HG02943 (cell line): Measurements from ENCODE around the gene CTTNBP2.
"Not testable (repeated sequence)": the region's sequence is repeated elsewhere in the genome, so short reads cannot be mapped to it uniquely, and the experiment has no call there.

ENCODE experiments used
- ATAC-seq: cut with Tn5 transposase; IDR thresholded peaks from one replicate; pipeline ENCODE4 v1.9.1; 2021; ENCODE audit warnings: mild to moderate bottlenecking, low read depth, moderate library complexity; ENCODE audit not compliant: unreplicated experiment

CTTNBP2 gene

DNA sequence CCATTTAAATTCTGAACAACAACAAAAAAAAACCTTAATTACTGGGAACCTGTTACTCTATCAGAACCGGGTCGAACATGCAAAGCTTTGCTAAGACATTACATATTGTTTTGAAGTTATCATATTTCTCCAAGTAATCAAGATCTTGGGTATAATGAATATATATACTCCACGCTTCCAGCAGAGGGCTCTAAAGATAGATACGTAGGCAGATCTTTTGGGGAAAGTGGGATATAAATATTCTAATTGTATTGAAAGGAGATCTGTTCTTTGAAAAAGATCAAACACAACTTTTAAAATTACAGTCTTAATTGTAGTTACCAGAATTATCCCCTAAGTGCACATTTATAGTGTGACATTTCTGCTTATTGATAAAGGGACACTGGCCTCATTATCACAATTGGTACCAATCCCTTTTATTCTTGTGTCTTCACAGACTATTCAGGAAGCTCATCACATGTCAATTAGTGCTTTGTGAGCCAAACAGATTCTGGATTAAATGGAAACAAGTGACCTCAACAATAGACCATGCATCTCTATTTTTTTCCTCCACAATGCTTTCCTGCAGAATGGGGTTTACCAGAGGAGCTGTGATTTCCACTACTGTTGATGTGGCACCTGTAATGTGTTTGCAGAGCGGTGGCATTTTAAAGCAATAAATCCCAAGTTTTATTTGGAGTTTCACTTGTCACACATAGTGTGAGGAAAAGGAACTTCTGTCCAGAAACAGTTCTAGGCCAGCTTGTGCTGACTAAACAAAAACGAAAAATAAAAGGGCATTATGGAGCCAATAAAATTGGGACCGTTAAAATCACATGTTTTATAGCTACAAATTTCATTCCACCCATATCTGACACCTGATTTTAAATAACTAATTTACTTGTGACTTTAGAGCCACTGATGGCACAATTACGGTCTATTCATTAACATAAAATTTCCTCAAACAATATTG lies 122.4 kb downstream of the CTTNBP2 start:
- ATAC-seq, result no peak

DNA sequence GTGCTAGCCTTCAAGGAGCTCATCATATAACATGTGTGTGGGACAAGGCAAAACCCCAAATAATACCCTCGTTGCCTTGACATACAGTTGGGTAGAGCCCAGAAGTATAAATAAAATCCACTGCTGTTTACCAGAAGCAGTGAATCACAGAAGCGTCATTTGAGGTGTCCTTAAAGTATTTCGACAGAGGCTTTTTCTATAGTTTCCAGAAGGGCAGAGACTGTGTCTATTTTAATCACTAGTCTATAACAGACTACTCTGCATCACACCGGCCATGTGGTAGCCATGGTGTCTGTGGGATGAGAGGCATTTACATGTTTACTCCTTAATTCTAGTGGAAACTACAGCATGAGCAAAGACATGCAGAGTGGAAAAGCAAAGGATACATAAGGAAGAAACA lies 131.3 kb downstream of the CTTNBP2 start:
- no peak for ATAC-seq

DNA sequence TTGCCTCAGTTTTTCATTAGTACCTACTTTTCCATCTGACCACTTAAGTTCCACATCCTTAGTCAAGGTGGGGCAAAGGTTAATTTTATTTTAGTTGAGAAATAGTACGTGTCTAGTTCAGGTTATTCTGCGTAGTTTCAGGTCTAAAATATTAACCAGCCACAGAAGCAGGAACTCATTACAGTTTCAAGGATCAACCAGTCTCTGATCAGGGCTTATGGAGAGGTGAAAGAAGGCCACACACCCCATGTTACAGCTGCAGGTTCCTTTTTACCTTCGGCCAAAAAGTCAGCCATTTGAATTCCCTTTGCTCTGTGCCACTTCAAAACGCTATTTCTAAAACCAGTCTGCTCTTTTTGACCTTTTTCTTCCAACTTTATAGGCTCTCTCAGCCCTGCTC lies 134.2 kb downstream of the CTTNBP2 start:
- ATAC-seq, result no peak

DNA sequence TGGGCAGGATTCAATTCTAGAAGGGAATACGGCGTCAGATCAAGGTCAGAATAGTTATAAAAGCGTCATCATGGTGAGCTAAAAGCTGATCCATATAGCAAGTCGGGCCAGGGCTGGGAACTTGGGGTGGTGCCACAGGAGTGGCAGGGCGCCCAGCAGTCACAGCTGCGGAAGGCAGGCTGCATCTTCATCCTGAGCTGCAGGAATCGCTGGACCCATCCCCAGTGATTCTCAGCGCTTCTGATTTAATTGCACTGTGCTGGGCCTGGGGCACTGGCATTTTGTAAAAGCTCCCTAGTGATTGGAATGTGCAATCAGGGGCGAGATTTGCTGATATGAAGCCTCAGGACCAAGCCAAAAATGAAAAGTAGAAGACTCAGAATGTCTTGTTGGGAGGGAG lies 135.3 kb downstream of the CTTNBP2 start:
- no peak for ATAC-seq

DNA sequence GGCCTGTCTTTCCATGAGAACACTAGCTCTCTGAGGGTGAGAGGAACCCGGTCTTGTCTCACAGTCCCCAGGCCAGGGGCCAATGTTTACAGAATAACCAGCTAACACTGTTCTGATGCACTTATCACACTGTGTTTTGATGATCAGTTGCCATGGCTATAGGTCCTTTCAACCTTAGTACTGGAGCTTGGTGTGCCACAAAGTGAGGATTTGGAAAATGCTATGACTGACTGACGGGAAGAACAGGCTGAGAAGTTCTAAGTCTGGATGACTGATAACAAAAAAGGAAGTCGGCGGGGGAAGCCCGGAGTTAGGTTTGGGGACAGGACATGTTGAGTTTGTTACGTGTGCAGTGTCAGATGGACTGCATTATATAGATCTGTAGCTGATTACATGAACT lies 141.8 kb downstream of the CTTNBP2 start:
- peak; percentile 70 for ATAC-seq

DNA sequence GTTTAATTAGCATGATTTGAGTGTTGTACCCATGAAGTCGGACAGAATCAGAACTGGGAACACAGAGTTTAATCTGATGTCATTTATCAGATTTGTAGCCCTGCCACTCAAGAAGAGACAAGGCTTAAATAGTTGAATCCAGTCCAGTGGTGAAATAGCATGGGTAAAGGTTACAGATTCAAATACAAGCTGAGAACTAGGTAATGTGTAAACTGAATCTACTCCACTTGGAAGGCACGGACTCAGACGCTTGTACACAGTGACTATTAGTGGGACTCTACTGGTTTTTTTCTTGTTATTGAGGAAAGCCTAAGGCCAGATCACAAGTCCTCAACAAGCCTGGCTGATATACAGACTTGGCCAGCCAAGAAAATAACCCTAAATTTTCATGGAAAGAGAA lies 142.9 kb downstream of the CTTNBP2 start:
- no peak for ATAC-seq

DNA sequence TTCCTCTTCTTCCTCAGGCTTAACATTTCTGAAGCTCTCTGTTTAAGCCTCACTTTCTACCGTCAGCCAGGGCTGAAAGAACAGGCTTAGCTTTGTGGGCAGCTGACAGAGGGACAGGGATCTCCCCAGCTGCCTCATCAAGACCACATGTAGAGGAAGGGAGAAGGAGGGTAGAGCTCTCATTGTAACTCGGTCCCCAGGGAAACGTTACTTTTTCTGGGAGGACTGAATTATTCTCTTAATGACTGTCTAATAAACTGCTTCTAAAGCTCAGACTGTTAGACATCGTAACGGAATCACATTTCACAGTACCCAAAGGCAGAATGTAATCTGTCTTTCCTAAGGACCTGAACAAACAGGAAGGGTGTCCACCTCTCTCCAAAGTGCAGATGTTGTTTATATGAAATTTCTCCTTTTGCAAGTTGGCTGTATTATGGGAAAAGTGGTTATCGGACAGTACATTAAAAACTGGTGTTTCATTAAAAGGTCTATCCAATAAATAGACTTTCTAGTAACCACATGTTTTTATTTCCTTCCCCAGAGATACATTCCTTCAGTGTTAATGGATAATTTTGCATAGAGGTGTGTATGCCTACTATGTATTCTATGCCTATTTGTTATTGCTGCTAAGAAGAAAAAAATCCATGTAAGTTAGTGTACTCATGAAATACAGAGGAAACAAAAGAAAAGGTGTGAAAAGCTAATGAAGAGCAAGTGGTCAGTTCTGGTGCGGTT lies 144.2 kb downstream of the CTTNBP2 start:
- ATAC-seq, result no peak

DNA sequence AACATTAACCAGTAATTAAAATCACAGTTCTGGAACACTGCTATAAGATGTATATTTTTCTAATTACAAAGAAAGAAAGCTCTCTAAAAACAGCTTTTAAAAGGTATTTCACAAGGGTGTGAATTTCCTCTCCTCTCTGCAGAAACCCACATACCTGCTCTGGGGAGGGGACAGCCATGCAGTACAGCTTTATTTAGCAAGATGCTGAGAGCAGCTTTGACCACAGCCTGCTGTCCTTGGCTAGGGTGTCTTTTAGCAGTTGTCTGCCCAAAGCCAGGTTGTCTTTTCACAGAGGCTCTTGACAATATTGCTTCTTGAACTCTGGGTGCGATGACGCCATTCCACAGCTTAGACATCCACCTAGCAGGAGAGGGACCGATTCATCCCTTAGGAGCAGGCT lies 148.3 kb downstream of the CTTNBP2 start:
- ATAC-seq, result no peak

DNA sequence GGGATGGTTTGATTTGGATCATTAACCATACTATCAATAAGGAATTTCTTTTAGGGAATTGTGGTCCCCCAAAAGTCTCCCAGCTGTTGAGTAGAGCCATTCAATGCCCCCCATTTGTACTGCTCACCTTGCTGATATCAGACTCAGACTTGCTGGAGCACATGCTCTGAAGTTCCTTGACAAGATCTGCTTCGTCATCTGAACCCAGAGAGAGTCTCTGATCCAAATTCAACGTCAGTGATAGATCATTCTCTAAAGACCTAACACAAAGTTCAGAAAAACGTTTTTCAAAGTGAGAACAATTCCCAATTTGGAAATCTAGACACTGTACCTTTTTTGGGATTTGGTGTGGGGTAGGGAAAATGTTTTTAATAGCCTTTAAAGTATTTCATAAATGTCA lies 153.9 kb downstream of the CTTNBP2 start:
- no peak for ATAC-seq

DNA sequence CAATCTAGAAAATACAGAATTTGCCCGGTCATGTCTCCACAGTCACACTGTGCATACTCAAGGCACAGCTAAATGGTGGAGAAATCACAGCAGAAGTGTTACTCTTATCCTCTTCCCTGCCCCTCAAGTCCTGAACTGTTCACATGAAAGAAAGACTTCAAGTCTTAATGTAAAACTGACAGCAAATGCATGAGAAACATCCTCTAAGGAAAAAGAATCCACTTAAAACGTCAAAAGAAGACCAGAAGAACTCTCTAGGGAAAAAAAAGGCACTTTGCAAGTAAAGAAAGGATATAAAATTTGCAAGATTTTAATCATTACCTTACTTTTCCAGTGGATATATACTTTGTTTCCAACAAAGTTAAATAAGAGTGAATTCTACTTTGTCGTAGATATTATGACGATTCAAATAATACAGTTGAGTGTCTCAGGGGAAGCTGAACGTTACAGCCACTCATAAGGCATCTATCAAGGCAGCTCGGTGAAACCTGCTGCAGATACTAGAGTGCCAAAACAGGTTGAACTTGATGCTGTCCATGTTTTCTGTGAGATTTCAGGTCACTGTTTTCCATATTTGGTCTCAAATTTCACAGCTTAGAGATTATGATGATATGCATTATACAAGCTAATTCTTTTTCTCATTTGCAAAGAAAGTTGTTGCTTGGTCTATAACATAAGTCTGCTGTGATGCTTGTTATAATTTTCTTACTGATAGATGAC lies 155.0 kb downstream of the CTTNBP2 start:
- no peak for ATAC-seq

DNA sequence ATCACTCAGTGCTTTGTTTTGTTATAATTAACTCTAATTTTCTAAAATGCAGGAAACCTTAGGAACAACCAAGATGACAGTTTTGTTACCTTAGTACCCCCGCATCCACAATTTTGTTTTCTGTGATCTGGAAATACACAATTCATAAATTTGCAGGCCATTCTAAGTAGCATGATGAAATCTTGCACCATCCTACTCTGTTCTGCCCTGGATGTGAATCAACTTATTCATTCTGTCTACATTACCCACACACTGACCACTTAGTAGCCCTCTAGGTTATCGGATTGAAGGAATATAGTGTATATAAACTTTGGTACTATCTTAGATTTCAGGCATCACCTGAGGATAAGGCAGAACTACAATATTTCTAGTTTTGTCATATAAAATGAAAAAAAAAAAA lies 155.9 kb downstream of the CTTNBP2 start:
- ATAC-seq, result no peak

DNA sequence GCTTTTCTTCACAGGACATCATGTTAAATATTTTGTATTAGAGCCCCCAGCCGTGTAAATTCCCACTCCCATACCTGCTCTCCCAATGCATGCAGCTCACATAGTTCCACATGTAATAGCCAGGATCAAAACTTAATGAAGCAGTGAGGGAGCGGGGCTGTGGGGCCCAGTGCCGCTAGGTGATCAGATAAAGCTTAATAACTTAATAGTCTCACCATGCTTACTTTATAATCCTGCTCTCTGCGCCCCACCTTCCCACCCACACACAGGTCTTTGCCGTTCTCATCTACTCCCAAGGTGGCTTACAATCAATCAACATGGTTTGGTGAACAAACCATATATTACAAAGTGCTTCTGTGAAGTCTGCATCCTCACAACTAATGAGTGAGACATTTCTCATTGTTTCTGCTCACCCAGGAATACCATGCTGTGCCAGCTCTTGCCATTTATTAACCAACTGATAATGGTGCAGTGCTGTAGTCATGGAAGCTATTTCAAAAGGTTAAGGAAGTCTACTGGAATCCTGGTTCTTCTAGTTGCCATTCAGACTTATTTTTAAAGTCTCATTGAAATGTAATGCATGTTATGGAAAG lies 156.4 kb downstream of the CTTNBP2 start:
- ATAC-seq, result no peak

DNA sequence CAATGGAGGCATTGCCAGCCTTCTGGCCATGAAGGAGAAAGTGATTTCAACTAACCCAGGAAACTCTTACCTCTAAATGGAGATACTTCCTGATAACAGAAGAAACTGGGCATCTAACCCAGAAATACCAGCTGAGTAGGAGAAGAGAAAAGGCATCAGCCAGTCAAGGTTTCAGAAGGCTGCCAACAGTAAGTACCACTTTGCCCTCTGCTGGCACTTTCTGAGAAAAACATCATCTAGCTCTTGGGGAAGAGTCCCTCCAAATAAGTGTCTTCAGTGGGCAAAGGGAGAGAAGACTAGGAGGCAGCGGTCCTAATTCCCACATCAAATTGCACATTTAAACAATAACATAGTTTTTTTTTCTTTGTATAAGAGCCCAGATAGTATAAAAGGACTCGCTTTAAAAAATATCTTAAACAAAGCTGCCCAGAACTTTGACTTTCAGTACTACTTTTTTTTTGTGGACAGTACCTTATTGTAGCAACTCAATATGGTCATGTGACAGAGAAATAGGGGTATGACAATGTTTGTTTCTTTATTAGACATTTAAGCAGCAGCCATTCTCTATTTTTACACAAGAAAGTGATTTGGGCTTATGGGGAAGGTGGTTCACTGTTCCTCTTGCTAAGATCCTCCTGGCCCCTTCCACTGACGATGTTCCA lies 157.3 kb downstream of the CTTNBP2 start:
- ATAC-seq, result peak; percentile 88

DNA sequence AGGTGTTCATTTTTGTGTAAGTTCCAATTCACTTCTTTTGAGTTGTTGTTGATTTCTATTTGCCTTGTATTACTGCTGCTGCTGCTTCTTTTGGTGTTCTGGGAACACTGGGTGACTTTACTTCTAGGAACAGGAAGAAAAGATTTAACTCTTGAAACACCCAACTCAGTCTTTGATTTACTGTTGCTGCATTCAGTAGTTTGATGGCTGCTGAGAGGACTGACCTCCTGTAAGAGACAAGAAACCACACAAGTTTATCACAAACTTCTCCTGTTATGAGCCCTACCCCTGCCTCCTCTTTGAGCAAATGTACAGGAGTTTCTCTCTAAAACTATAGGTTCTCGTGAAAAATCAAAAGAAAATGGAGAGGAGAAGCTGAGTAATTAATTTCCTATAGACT lies 161.7 kb downstream of the CTTNBP2 start:
- no peak for ATAC-seq

DNA sequence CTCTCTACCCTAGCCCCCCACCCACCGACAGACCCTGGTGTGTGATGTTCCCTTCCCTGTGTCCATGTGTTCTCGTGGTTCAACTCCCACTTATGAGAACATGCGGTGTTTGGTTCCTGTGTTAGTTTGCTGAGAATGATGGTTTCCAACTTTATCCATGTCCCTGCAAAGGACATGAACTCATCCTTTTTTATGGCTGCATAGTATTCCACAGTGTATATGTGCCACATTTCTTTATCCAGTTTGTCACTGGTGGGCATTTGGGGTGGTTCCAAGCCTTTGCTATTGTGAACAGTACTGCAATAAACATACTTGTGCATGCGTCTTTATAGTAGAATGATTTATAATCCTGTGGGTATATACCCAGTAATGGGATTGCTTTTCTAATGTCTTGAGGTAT lies 165.1 kb downstream of the CTTNBP2 start:
- not testable (repeated sequence) for ATAC-seq

DNA sequence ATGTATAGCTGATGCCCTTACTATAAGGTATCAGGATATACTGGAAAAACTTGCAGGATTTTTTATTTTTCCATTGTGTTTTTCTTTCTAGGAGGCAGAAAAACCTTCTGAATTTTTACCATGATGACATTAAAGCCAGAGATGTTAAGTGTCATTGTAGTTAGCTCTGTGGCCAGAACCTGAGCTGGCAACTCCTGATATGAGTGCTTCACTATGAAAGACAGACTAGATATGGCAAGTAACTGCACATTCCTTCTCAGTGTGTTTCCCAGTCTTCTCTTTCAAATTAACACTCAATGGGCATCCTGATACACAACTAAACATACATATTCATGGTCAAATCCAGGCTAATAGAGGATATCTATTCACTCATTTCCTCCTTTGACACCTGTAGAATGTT lies 166.2 kb downstream of the CTTNBP2 start:
- no peak for ATAC-seq

DNA sequence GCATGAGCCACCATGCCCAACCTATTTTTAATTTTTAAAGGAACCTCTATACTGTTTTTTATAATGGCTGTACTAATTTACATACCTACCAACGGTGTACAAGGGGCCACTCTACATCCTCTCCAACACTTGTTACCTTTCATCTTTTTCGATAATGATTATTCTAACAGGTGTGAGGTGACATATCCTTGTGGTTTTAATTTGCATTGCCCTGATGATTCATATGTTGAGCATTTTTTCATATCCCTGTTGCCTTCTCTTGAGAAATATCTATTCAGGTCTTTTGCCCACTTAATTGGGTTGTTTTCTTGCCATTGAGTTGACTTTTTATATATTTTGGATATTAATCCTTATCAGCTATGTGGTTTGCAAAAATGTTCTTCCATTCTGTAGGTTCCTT lies 167.0 kb downstream of the CTTNBP2 start:
- ATAC-seq, result no peak

DNA sequence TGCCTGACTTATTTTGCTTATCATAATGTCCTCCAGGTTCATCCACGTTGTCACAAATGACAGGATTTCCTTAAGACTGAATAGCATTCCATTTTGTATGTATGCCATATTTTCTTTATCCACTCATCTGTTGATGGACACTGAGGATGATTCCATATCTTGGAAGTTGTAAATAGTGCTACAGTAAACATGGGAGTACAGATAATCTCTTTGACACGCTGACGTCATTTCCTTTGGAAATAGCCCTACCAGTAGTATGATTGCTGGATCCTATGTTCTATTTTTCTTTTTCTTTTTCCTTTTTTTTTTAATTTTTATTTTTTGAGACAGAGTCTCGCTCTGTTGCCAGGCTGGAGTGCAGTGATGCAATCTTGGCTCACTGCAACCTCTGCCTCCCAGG lies 167.6 kb downstream of the CTTNBP2 start:
- ATAC-seq, result no peak

DNA sequence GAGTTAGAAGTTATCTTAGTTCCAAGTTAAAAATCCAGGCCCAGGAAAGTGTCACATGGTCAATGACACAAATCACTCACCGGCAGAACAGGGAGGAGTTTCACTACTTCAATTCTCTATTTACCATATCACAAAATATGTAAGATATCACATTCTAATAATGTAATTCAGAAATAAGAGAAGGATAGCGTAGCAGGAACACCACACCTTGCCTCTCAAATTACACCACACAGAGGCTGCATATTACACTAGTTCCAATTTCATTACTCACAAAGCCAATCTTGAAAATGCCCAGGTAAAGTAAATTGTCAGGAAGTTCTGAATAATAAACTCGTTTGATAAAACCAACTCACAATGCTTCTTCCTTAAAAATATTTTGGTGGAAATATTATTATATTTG lies 169.2 kb downstream of the CTTNBP2 start:
- no peak for ATAC-seq

DNA sequence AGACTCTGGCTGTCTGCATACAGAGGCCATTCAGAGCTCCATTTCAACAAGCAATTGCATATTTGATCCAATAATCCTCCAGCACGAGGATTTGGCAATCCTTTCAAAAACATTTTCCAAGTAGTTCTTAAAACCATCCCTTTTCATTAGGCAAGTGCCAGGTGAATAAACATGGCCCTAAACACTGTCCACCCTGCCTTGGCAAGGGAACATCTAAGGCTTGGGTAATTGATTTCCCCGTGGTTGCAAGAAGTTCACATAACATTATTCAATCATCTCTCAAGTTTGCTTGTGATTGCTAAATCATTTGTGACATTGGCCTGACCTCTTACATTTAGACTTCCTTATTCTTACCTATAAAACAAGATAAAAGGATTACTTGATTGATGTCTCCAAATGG lies 175.2 kb downstream of the CTTNBP2 start:
- no peak for ATAC-seq
